DOHH2 (cell line): ENCODE measurements around the gene INTS15.

Source experiments
- H3F3A ChIP-seq: fragments of 200-600 bp; sonication (generic), shearing (Covaris generic); 2 replicates; pipeline ENCODE4 v1.6.0; 2016; ENCODE audit warnings: antibody characterized with exemption, mild to moderate bottlenecking; ENCODE audit not compliant: control insufficient read depth, insufficient read depth
- H3K27ac ChIP-seq: fragments of 200-600 bp; sonication (generic); 2 replicates; pipeline ENCODE4 v1.5.1; 2014; ENCODE audit warnings: low read depth, mild to moderate bottlenecking, low read length, moderate library complexity
- H3K27me3 ChIP-seq: fragments of 200-600 bp; sonication (generic); 2 replicates; pipeline ENCODE4 v1.6.1; 2014; ENCODE audit warnings: mild to moderate bottlenecking, low read length, mixed read lengths; ENCODE audit not compliant: control insufficient read depth
- H3K36me3 ChIP-seq: fragments of 200-600 bp; sonication (generic); 2 replicates; pipeline ENCODE4 v1.6.1; 2014; ENCODE audit warnings: mild to moderate bottlenecking, low read length, moderate library complexity, mixed read lengths; ENCODE audit not compliant: control insufficient read depth
- H3K4me1 ChIP-seq: fragments of 200-600 bp; sonication (generic); 2 replicates; pipeline ENCODE4 v1.6.1; 2014; ENCODE audit warnings: mild to moderate bottlenecking, low read length, mixed read lengths; ENCODE audit not compliant: control insufficient read depth
- H3K4me2 ChIP-seq: fragments of 200-600 bp; sonication (generic); 2 replicates; pipeline ENCODE4 v1.6.0; 2014; ENCODE audit warnings: mild to moderate bottlenecking, low read length, moderate library complexity
- H3K4me3 ChIP-seq: fragments of 200-600 bp; sonication (generic); 2 replicates; pipeline ENCODE4 v1.5.1; 2014; ENCODE audit warnings: mild to moderate bottlenecking, low read length, mixed read lengths
- H3K79me2 ChIP-seq: fragments of 200-600 bp; sonication (generic); 2 replicates; pipeline ENCODE4 v1.6.1; 2014; ENCODE audit warnings: mild to moderate bottlenecking, low read length, mixed read lengths; ENCODE audit not compliant: control insufficient read depth
- H3K9me2 ChIP-seq: fragments of 200-600 bp; sonication (generic); replicated peaks from 2 replicates; pipeline ENCODE4 v1.6.1; 2014; ENCODE audit warnings: mild to moderate bottlenecking, low read length, mixed read lengths; ENCODE audit not compliant: control insufficient read depth
- H3K9me3 ChIP-seq: fragments of 200-600 bp; sonication (generic); 2 replicates; pipeline ENCODE4 v1.6.1; 2014; ENCODE audit warnings: antibody characterized with exemption, low read length, mixed read lengths; ENCODE audit not compliant: control insufficient read depth, insufficient read depth
- H4K20me1 ChIP-seq: fragments of 200-600 bp; sonication (generic); 2 replicates; pipeline ENCODE4 v1.6.0; 2014; ENCODE audit warnings: low read depth, mild to moderate bottlenecking, antibody characterized with exemption, low read length, moderate library complexity; ENCODE audit not compliant: control insufficient read depth, insufficient read depth
- EZH2phosphoT487 ChIP-seq: fragments of 200-600 bp; sonication (generic); IDR thresholded peaks from 2 replicates; pipeline ENCODE4 v1.6.1; 2017; ENCODE audit warnings: borderline replicate concordance, mild to moderate bottlenecking, antibody characterized with exemption, low read length, moderate library complexity, mixed read lengths
- TF ChIP-seq, protein P1 (sequence below): fragments of 200-600 bp; sonication (generic); IDR thresholded peaks from one replicate; pipeline ENCODE4 v1.5.1; 2014; ENCODE audit warnings: antibody characterized with exemption, mild to moderate bottlenecking, low read depth, low read length; ENCODE audit not compliant: poor library complexity, severe bottlenecking

The INTS15 gene

DNA sequence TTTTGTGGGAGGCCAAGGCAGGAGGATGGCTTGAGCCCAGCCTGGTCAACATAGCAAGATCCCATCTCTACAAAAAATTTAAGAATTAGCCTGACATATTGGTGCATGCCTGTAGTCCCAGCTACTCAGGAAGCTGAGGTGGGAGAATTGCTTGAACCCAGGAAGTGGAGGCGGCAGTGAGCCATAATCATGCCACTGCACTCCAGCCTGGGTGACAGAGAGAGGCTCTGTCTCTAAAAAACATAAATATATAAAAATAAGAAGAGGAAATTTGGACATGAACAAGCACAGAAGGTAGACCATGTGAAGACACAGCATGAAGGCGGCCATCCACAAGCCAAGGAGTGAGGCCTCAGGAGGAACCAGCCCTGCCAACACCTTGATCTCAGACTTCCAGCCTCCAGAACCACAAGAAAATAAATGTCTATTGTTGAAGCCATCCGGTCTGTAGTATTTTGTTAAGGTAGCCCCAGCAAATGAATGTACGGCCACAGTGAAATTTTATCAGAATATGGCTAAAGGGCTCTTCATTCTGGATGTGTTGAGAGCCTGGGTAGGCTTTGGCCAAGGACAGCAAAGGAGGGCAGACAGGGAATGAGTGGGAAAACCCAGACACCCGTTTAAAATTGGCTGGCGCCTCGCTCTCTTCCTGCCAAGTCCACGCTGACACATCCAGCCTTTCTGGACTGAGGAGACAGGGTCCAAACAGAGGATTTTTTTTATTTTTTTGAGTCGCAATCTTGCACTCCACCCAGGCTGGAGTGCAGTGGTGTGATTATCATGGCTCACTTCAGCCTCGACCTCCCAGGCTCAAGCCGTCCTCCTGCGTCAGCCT is 25.7 kb upstream of the INTS15 start:
- H3K79me2 ChIP-seq = no peaks in the 10 kb centered on the region
- H3K9me3 ChIP-seq = no peaks in the 10 kb centered on the region
- no peak overlapping the region for H3K27ac ChIP-seq
- peaks cover 5% of the 10 kb centered on the region; the same call in 1 of the 2 replicates for H3K27me3 ChIP-seq
- no peak overlapping the region for H3K4me3 ChIP-seq
- H4K20me1 ChIP-seq = no peaks in the 10 kb centered on the region
- TF ChIP-seq EZH2phosphoT487 = no peak
- TF ChIP-seq, protein P1, sequence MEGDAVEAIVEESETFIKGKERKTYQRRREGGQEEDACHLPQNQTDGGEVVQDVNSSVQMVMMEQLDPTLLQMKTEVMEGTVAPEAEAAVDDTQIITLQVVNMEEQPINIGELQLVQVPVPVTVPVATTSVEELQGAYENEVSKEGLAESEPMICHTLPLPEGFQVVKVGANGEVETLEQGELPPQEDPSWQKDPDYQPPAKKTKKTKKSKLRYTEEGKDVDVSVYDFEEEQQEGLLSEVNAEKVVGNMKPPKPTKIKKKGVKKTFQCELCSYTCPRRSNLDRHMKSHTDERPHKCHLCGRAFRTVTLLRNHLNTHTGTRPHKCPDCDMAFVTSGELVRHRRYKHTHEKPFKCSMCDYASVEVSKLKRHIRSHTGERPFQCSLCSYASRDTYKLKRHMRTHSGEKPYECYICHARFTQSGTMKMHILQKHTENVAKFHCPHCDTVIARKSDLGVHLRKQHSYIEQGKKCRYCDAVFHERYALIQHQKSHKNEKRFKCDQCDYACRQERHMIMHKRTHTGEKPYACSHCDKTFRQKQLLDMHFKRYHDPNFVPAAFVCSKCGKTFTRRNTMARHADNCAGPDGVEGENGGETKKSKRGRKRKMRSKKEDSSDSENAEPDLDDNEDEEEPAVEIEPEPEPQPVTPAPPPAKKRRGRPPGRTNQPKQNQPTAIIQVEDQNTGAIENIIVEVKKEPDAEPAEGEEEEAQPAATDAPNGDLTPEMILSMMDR = no peak
- H3K9me2 ChIP-seq = no peaks in the 10 kb centered on the region
- H3K36me3 ChIP-seq = no peaks in the 10 kb centered on the region
- no peak overlapping the region for H3K4me2 ChIP-seq
- H3F3A ChIP-seq = no peaks in the 10 kb centered on the region
- H3K4me1 ChIP-seq = no peaks in the 10 kb centered on the region

DNA sequence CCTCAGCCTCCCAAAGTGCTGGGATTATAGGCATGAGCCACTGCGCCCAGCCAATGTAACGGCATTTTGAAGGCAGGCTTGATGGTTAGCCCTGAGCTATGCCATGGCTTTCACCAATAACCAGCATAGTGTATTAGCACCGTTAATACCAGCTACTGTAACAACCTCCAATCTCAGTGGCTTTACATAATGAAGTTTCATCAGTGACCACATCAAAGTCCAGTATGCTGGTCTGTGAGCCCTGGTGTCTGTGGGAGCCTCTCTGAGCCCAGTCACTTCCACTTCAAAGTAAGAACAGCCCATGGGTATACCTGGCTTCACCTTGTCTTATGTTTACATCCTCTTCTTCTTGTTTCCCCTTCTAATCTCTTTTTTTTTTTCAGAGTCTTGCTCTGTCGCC is 24.2 kb upstream of the INTS15 start:
- Histone ChIP-seq H3F3A (no peaks in the 10 kb centered on the region), H3K4me2 (no peak overlapping the region), H3K27me3 (peaks cover 2% of the 10 kb centered on the region; the same call in 1 of the 2 replicates), H3K9me3 (no peaks in the 10 kb centered on the region), H3K4me3 (no peak overlapping the region), H4K20me1 (no peaks in the 10 kb centered on the region), H3K9me2 (no peaks in the 10 kb centered on the region), H3K4me1 (no peaks in the 10 kb centered on the region), H3K36me3 (no peaks in the 10 kb centered on the region), H3K79me2 (no peaks in the 10 kb centered on the region), H3K27ac (no peak overlapping the region)
- no peak for TF ChIP-seq EZH2phosphoT487
- TF ChIP-seq, protein P1 = no peak

DNA sequence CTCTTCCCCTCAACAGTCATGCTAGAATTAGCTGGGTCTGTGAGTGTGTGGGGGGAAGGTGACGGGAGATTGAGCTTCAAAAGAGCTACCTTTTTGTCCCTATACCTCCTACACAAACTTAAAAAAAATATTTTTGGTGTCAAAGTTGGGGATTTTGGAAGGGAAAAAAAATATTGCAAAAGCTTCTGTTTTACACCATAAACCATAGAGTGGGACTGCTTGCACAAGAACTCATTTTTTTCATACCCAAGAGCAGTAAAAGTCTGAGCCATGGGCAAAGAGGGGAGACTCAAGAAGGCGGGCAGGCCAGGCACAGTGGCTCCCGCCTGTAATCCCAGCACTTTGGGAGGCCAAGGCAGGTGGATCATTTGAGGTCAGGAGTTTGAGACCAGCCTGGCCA is 21.9 kb upstream of the INTS15 start:
- no peaks in the 10 kb centered on the region for H3F3A ChIP-seq
- no peaks in the 10 kb centered on the region for H3K4me1 ChIP-seq
- H3K4me2 ChIP-seq = no peak overlapping the region
- H3K36me3 ChIP-seq = no peaks in the 10 kb centered on the region
- H3K9me2 ChIP-seq = no peaks in the 10 kb centered on the region
- H3K4me3 ChIP-seq = no peak overlapping the region
- H3K27ac ChIP-seq = no peak overlapping the region
- H4K20me1 ChIP-seq = no peaks in the 10 kb centered on the region
- TF ChIP-seq, protein P1 = no peak
- TF ChIP-seq EZH2phosphoT487 = no peak
- no peaks in the 10 kb centered on the region for H3K9me3 ChIP-seq
- no peaks in the 10 kb centered on the region for H3K79me2 ChIP-seq
- H3K27me3 ChIP-seq = peaks cover 2% of the 10 kb centered on the region; the same call in 1 of the 2 replicates
